HG03457 (cell line): ENCODE data around the gene CGGBP1.
"Not testable (repeated sequence)": the region's sequence is repeated elsewhere in the genome, so short reads cannot be mapped to it uniquely, and the experiment has no call there.

Source experiments
- ATAC-seq: cut with Tn5 transposase; IDR thresholded peaks from one replicate; pipeline ENCODE4 v1.9.1; 2021; ENCODE audit warnings: moderate number of reproducible peaks; ENCODE audit not compliant: unreplicated experiment

Gene CGGBP1

DNA sequence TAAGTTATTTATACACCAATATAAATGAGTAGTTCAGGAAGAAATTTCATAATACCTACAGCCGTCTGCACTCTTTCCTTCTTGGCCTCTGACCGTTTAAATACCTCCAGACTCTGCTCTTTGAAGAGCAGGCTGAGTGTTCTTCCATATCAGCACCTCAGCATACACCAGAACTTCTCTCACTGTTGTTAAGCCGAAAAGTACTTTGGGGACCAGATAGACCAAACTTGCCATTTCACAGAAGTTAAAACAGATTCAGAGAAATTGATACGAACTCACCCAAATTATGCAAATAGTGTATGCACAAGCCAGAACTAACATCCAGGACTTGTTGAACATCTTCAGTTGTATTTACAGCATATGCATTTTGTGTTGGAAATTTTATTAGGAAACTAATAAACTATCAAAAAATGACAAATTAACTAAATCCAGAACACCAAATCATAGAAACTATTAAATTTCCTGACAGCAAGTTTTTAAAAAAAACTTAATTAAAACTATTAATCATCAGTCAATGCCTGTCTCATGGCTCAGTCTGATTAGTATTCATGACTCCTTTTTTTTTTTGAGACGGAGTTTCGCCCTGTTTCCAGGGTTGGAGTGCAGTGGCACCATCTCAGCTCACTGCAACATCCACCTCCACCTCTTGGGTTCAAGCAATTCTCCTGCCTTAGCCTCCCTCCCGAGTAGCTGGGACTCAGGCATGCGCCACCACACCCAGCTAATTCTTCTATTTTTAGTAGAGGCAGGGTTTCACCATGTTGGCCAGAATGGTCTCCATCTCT lies 24.1 kb downstream of the CGGBP1 start:
- no peak for ATAC-seq

- ATAC-seq: no peak
Measured at GRCh38 chr3:88033808-88034207, 25.0 kb downstream of the CGGBP1 start.

- ATAC-seq: no peak
Measured at GRCh38 chr3:88033079-88033478, 25.7 kb downstream of the CGGBP1 start.

DNA sequence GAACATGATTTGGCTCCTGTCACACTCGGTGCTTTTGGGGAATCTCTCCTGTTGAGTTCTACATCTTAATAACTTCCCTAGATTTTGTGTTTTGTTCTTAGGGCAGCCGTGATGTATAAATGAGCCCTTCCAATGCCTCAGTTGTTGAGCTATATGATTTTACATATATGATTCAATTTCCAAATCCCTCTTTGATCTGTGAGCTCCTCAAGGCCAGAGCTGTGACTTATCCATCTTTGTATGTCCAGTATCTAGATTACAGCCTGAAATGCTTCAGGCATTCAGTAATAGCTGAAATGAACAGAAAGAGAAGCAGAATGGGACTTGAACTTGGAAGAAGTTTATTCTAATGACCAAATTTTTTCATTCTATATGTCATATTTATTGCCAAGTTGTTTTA lies 26.6 kb downstream of the CGGBP1 start:
- ATAC-seq: peak; percentile 12

- ATAC-seq: peak; percentile 81
Measured at GRCh38 chr3:88031642-88032077, 27.1 kb downstream of the CGGBP1 start.

- ATAC-seq: no peak
Measured at GRCh38 chr3:88030210-88030609, 28.6 kb downstream of the CGGBP1 start.

DNA sequence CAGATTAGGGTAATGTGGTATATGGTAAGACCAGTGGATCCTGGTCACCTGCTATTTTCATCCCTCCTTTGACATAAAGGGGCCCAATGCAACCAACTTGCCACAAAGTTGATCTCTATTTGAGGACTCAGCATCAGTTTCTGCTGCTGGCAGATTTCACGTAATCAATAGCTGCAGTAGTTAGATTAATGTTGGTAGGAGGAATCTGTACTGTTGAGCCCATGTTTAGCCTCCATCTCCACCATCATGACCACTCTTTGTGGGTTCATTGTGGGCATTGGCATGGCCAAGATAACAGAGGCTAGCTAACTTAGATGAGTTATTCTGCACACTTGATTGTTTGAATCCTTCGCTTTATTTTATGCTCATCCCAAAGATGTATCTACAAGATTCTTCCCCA lies 29.9 kb downstream of the CGGBP1 start:
- ATAC-seq: no peak

DNA sequence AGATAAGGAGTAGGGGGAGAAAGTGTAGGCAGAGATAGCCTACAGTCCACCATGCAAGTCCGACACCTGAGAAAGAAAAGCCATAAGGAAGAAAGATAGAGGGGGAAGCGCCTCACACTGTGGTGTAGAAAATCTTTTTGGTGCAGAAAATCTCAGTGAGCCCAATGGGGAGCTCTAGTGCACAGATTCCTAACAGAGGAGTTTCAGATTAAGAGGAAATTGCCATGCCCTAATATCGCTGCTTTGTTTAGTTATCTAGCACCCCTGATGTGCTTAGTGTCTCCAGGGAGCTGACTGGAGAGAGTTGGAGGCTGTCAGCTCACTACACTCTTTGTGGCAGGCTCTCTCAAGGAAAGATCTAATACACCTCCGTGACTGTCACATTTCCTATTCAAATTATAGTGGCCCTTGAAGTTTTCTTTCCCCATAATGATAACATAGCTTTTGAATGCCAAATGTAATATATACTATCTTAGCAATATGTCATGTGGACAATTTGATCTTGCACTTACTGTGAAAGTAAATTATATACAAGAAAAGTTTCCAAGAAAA lies 33.7 kb downstream of the CGGBP1 start:
- no peak for ATAC-seq

DNA sequence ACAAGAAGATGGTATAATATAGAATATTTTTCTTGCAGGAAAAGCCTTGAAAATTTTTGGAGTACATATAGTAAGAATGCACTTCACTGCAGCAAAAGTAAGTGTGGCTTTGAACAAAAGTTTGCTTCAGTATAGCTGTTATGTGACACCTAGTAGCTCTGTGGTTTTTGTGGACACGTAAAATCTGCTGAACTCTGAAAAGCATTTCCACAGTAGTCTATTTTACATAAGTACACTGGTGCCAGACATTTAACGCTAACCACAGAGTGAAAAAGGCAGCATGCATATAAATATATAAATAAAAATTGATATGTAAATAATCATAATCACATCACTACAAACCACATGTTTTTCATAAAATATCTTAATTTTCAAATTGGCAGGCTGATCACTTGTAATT lies 39.8 kb downstream of the CGGBP1 start:
- peak; percentile 97 for ATAC-seq

- not testable (repeated sequence) for ATAC-seq
Measured at GRCh38 chr3:88015656-88016055, 43.1 kb downstream of the CGGBP1 start.

DNA sequence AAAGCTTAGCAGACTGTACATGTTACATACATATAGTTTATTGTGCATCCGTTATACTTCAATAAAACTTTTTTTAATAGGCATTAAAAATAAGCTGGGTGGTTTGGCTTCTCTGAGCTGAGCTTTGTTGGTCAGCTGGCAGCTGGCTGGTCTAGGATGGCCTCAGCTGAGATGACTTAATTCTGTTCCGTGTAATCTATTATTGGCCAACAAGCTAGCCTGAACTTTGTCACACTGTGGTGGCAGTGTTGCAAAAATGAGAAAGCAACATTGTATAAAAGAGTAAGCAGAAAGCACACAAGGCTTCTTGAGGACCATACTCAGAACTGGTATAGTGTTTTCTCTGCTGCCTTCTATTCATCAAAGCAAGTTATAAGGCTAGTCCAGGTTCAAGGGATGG lies 45.2 kb downstream of the CGGBP1 start:
- ATAC-seq: no peak

GRCh38 chr3:88010810-88011209 lies 48.0 kb downstream of the CGGBP1 start:
- ATAC-seq: no peak

GRCh38 chr3:88009066-88009465 lies 49.7 kb downstream of the CGGBP1 start:
- no peak for ATAC-seq

DNA sequence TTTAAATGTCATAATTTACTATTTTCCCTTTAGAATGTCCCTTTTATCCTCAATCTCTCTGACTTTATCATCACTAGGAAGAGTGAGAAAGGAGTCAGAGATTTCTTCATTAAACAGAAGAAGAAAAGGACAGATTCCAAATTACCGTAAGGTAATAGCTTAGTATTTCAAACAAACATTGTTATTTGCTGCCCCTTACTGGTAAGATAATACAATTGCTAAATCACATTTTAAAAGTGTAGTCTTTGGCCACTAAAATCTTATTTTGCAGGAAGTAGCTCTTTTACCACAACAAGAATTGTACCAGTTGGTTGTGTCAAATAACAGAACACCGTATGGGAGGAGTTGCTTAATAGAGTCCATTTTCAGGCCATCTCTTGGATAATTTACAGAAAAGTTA lies 53.7 kb downstream of the CGGBP1 start:
- no peak for ATAC-seq

- no peak for ATAC-seq
Measured at GRCh38 chr3:88003115-88003755, 55.6 kb downstream of the CGGBP1 start.

DNA sequence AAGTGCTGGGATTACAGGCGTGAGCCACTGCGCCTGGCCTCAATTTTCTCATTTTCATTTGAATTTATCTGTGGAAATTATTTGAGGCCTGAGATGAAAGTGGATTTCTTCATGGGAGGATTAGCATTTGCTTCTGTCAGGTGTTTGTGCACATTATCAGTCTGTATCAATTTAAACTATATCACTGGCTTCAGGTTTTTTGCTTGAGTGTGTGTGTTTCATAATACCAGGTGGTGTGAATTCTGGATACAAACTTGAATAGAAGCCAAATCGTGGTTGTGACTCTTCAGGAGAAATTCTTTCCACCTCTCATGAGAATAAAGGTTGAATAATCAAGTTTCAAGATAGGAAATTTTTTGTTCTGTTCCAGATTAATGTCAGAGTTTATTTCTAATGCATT lies 56.4 kb downstream of the CGGBP1 start:
- no peak for ATAC-seq
